Panc1 (cell line): ENCODE data around the gene KLHL11.
"Not testable (repeated sequence)": the region's sequence is repeated elsewhere in the genome, so short reads cannot be mapped to it uniquely, and the experiment has no call there.

Experiments used
- POLR2AphosphoS5 ChIP-seq: IDR thresholded peaks from 2 replicates; pipeline ENCODE4 v1.6.1; 2012; ENCODE audit warnings: mild to moderate bottlenecking, low read depth, low read length, moderate library complexity
- REST ChIP-seq, 2 experiments: IDR thresholded peaks; 2 replicates each; pipeline ENCODE4 v1.6.1; 2011 to 2012; ENCODE audit warnings: low read depth in 2 of 2, control low read depth in 1 of 2, low read length in 1 of 2, mild to moderate bottlenecking in 1 of 2, moderate library complexity in 1 of 2; ENCODE audit not compliant: insufficient read depth in 1 of 2
- SIN3A ChIP-seq: IDR thresholded peaks from 2 replicates; pipeline ENCODE4 v1.6.1; 2012; ENCODE audit warnings: low read depth, mild to moderate bottlenecking, low read length, moderate library complexity, borderline replicate concordance; ENCODE audit not compliant: insufficient read depth
- TCF7L2 ChIP-seq: IDR thresholded peaks from 2 replicates; pipeline ENCODE4 v1.6.1; 2011; ENCODE audit warnings: mild to moderate bottlenecking, low read depth, low read length, inconsistent platforms
- TF ChIP-seq, protein P1 (sequence below): fragments of 450-650 bp; IDR thresholded peaks from 2 replicates; pipeline ENCODE4 v1.5.1; 2017; ENCODE audit warnings: mild to moderate bottlenecking

DNA sequence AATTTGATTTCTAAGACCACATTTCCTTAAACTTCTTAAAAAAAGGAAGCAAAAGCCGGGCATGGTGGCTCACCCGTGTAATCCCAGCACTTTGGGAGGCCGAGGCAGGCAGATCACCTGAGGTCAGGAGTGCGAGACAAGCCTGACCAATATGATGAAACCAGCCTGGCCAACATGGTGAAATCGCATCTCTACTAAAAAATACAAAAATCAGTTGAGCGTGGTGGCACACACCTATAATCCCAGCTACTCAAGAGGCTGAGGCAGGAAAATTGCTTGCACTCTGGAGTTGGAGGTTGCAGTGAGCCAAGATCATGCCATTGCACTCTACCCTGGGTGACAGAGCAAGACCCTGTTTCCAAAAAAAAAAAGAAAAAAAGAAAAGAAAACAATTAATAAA, 24.4 kb downstream of the KLHL11 start:
- TF ChIP-seq, protein P1, sequence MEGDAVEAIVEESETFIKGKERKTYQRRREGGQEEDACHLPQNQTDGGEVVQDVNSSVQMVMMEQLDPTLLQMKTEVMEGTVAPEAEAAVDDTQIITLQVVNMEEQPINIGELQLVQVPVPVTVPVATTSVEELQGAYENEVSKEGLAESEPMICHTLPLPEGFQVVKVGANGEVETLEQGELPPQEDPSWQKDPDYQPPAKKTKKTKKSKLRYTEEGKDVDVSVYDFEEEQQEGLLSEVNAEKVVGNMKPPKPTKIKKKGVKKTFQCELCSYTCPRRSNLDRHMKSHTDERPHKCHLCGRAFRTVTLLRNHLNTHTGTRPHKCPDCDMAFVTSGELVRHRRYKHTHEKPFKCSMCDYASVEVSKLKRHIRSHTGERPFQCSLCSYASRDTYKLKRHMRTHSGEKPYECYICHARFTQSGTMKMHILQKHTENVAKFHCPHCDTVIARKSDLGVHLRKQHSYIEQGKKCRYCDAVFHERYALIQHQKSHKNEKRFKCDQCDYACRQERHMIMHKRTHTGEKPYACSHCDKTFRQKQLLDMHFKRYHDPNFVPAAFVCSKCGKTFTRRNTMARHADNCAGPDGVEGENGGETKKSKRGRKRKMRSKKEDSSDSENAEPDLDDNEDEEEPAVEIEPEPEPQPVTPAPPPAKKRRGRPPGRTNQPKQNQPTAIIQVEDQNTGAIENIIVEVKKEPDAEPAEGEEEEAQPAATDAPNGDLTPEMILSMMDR = not testable (repeated sequence)
- TF ChIP-seq SIN3A; POLR2AphosphoS5; REST (IDR thresholded peaks at IDR 0.05; ENCODE audit: insufficient read depth in 1 of 2, low read depth in 2 of 2, low read length in 1 of 2); TCF7L2: not testable (repeated sequence)
